Kidney (tissue), 14 donors: ENCODE measurements around the gene DIP2A. TPM values are rescaled to one million over a fixed set of nuclear protein-coding genes. Genes with fewer than 3 reads are reported as not detected.

ENCODE experiments used
- DNase-seq, 5 donors: peaks; one replicate each; pipeline ENCODE4 v3.0.0-alpha.2; 2013 to 2020
- FAIRE-seq: peaks from 2 replicates; lab custom pipeline; 2012; peaks lifted over from hg19 to GRCh38; lab: Jason Lieb, UNC
- H3K27ac ChIP-seq, 2 donors: one replicate each; pipeline ENCODE4 v1.7.0; 2013; ENCODE audit warnings: low read depth in 2 of 2, low read length in 2 of 2, inconsistent platforms in 1 of 2
- H3K27me3 ChIP-seq: one replicate; pipeline ENCODE4 v1.7.1; 2013; ENCODE audit warnings: low read length, inconsistent platforms; ENCODE audit not compliant: control insufficient read depth, insufficient read depth
- H3K36me3 ChIP-seq, 3 donors: one replicate each; pipeline versions ENCODE4 v1.7.0 to v1.7.1; 2013; ENCODE audit warnings: low read length in 3 of 3, control low read depth in 1 of 3, inconsistent platforms in 1 of 3; ENCODE audit not compliant: insufficient read depth in 3 of 3, control insufficient read depth in 2 of 3
- H3K4me1 ChIP-seq, 3 donors: one replicate each; pipeline versions ENCODE4 v1.7.0 to v1.7.1; 2013; ENCODE audit warnings: low read length in 3 of 3, inconsistent platforms in 1 of 3, low read depth in 1 of 3; ENCODE audit not compliant: control insufficient read depth in 2 of 3, insufficient read depth in 2 of 3
- H3K4me3 ChIP-seq, 3 donors: one replicate each; pipeline versions ENCODE4 v1.7.0 to v1.8.1; 2013; ENCODE audit warnings: low read length in 3 of 3, control low read depth in 1 of 3, inconsistent platforms in 1 of 3
- H3K9ac ChIP-seq, 3 donors: one replicate each; pipeline versions ENCODE4 v1.7.0 to v1.7.1; 2013; ENCODE audit warnings: low read length in 3 of 3, control low read depth in 1 of 3, inconsistent platforms in 1 of 3
- H3K9me3 ChIP-seq, 3 donors: one replicate each; pipeline versions ENCODE4 v1.7.0 to v1.7.1; 2013; ENCODE audit warnings: low read length in 3 of 3, control low read depth in 1 of 3, inconsistent platforms in 1 of 3; ENCODE audit not compliant: control insufficient read depth in 2 of 3, insufficient read depth in 1 of 3
- intact Hi-C: fragments of 100-400 bp; cut with DNase I; formaldehyde crosslinking; loops from one replicate; pipeline ENCODE4 v1.11.1; 2022
- polyA plus RNA-seq: library from polyadenylated mRNA; stranded (reverse); fragments of 350-450 nt; fragmentation: Illumina TruSeq; extraction: RNeasy Lipid Tissue Mini Kit (QIAGEN cat#74804); gene quantifications from one replicate; pipeline ENCODE4 v1.2.3, GENCODE V29; 2014; ENCODE audit warnings: low read depth, low replicate concordance; ENCODE audit not compliant: insufficient read depth
- total RNA-seq: library from RNA; stranded (reverse); fragmentation: NEBNext Ultra II Directional; extraction: Animal tissue kit (Norgen Biotek cat#: 25700); gene quantifications from one replicate; pipeline ENCODE4 v1.2.1, GENCODE V29; 2021
- TF ChIP-seq, protein P1 (sequence below): IDR thresholded peaks from 3 replicates; pipeline ENCODE4 v1.5.1; 2012; ENCODE audit warnings: mild to moderate bottlenecking, moderate library complexity, borderline replicate concordance; ENCODE audit not compliant: insufficient read depth; ENCODE audit errors: extremely low read depth
- donor health status: control.
- donor health status: control.
- donor health status: control.
- donor health status: control.
- donor health status: control.
- donor health status: DM: yes; HTN: yes; CAD: no.
- donor health status: Normal renal cell carcinoma (clear cell type).

The DIP2A gene
- total and polyA plus RNA-seq, 2 donors from 2014 or later, result 8.7 to 36.5 TPM

DNA sequence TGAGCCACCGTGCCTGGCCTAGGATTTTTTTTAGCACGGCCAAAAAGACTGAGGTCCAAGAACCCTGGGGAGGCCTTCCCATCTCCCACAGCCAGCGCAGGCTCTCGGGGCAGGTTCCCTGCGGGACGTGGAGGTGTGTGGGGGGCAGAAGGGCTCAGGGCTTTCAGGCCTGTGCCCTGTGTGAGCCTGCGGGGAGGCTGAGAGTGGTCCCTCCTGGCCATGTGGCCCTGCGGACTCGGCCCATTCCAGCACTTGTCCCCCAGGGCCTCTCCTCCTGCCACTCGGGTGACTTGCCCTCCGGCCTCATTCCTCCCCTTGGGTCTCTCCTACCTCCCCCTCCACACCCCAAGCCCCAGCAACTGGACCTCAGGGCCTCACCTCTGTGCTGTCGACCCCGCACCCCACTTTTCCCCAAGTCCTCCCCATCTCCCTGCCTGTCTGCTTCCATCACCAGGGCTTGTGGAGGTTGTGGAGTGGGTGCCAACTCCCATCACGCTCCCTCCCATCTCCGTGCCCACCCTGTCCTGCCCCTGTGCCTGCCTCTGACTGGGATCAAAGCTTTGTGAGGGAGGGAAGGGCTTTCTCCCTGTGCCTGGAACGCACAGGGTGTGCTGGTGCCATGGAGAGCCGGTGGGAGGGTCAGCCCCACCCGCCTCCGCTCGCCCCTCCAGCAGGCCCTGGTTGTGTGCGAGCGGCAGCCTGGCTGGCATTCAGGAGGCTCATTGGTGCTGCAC, 32.2 kb upstream of the DIP2A start:
- no peaks in the 10 kb centered on the region for H3K9me3 ChIP-seq
- TF ChIP-seq, protein P1, sequence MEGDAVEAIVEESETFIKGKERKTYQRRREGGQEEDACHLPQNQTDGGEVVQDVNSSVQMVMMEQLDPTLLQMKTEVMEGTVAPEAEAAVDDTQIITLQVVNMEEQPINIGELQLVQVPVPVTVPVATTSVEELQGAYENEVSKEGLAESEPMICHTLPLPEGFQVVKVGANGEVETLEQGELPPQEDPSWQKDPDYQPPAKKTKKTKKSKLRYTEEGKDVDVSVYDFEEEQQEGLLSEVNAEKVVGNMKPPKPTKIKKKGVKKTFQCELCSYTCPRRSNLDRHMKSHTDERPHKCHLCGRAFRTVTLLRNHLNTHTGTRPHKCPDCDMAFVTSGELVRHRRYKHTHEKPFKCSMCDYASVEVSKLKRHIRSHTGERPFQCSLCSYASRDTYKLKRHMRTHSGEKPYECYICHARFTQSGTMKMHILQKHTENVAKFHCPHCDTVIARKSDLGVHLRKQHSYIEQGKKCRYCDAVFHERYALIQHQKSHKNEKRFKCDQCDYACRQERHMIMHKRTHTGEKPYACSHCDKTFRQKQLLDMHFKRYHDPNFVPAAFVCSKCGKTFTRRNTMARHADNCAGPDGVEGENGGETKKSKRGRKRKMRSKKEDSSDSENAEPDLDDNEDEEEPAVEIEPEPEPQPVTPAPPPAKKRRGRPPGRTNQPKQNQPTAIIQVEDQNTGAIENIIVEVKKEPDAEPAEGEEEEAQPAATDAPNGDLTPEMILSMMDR, result no peak
- H3K4me3 ChIP-seq, result no peak overlapping the region
- DNase-seq (peak in 1 of 5 donors; percentile 46), FAIRE-seq (no peak)
- no peaks in the 10 kb centered on the region for H3K4me1 ChIP-seq
- intact Hi-C loops, result no loop called here
- no peak overlapping the region for H3K9ac ChIP-seq
- peaks cover 0 to 18% (median 12%) of the 10 kb centered on the region in 3 donors for H3K36me3 ChIP-seq
- H3K27ac ChIP-seq, result no peak overlapping the region
- H3K27me3 ChIP-seq, result no peaks in the 10 kb centered on the region

DNA sequence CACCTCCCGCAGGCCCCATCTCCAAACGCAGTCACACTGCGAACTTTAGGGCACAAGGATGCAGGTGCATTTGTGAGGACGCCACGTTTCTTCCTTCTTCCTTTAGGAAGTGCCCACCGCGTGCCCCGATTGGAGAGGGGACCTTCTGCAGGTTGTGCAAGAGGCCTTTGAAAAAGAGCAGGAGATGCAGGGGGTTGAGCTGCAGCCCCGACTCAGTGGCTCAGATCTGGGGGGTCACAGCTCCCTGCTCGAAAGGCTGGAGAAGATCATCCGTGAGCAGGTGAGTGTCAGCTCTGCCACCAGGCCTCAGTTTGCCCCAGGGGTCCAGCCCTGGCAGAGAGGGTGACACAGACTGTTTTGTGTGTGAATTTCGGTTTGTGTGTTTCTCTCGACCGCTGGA, 31.2 kb upstream of the DIP2A start:
- DNase-seq (no peak), FAIRE-seq (no peak)
- no peak overlapping the region for H3K9ac ChIP-seq
- no peaks in the 10 kb centered on the region for H3K27me3 ChIP-seq
- peaks cover 0 to 21% (median 18%) of the 10 kb centered on the region in 3 donors for H3K36me3 ChIP-seq
- intact Hi-C loops, result no loop called here
- no peak overlapping the region for H3K4me3 ChIP-seq
- TF ChIP-seq, protein P1, result no peak
- no peak overlapping the region for H3K27ac ChIP-seq
- H3K9me3 ChIP-seq, result no peaks in the 10 kb centered on the region
- no peaks in the 10 kb centered on the region for H3K4me1 ChIP-seq

DNA sequence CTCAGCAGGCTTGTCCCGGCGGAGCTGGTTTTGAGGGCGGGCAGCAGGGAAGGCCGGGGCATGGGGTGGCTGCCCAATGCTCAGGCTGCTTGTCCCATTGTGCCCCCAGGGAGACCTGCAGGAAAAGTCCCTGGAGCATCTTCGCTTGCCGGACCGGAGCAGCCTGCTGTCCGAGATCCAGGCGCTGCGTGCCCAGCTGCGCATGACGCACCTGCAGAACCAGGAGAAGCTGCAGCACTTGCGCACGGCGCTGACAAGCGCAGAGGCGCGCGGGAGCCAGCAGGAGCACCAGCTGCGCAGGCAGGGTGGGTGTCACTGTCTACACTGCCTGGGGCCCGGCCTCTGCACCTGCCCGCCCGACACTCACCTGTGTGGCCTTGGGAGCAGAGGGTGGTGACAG, 30.4 kb upstream of the DIP2A start:
- no peak for FAIRE-seq
- TF ChIP-seq, protein P1, result no peak
- intact Hi-C loops, result no loop called here

More for the DNA sequence above, 30.4 kb upstream of the DIP2A start:
- peak in 1 of 5 donors; percentile 55 for DNase-seq
- Histone ChIP-seq H3K27ac (no peak overlapping the region), H3K4me1 (no peaks in the 10 kb centered on the region), H3K4me3 (no peak overlapping the region), H3K27me3 (no peaks in the 10 kb centered on the region), H3K36me3 (peaks cover 0 to 17% (median 17%) of the 10 kb centered on the region in 3 donors), H3K9me3 (no peaks in the 10 kb centered on the region), H3K9ac (no peak overlapping the region)
